Measurements from ENCODE around the gene SORCS2. TPM values are rescaled to one million over a fixed set of nuclear protein-coding genes. Genes with fewer than 3 reads are reported as not detected.

SORCS2 gene
- total and polyA plus RNA-seq, 2 of the 13 experiments (the other 11 are each of a cell fraction or from before 2014, with no cell fraction given) = 0.82 to 1.0 TPM

DNA sequence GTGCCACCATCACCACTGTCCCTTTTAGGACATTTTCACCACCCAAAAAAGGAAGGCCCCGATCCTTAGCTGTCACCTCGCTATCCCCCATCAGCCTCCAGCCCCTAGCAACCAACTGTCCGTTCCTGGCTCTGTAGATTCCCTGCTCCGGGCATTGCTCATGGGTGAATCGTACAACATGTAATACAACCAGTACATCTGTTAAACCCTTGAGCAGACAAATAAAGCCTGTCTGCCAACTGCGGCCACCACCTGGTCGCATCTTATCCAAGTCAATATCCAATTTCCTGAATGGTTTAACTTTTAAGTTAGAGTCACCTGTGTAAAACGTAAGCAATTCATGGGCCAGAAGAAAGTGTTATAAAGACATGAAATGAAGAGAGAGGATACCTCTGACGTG, 495.5 kb downstream of the SORCS2 start:
- no TSS peak for BruUV-seq (replicated peaks)

More for the DNA sequence above, 495.5 kb downstream of the SORCS2 start:
- ChIA-PET CTCF (ENCODE audit: low intra/inter-chr PET ratio, low total read pairs) (no interaction called here), POLR2A (no interaction called here)
- H4K20me1 ChIP-seq (ENCODE audit: insufficient read depth, low read length) = 0 out of 2 replicates have a peak, but pooled peaks cover 2% of the 10 kb centered on the region
- FAIRE-seq (no peak), ATAC-seq (no peak), DNase-seq (ENCODE audit: low spot score) (no peak)
- TF ChIP-seq, protein P1, sequence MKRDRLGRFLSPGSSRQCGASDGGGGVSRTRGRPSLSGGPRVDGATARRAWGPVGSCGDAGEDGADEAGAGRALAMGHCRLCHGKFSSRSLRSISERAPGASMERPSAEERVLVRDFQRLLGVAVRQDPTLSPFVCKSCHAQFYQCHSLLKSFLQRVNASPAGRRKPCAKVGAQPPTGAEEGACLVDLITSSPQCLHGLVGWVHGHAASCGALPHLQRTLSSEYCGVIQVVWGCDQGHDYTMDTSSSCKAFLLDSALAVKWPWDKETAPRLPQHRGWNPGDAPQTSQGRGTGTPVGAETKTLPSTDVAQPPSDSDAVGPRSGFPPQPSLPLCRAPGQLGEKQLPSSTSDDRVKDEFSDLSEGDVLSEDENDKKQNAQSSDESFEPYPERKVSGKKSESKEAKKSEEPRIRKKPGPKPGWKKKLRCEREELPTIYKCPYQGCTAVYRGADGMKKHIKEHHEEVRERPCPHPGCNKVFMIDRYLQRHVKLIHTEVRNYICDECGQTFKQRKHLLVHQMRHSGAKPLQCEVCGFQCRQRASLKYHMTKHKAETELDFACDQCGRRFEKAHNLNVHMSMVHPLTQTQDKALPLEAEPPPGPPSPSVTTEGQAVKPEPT (CRISPR knock-in tag; IDR thresholded peaks at IDR 0.05; ENCODE audit: low read depth) = no peak
- TF ChIP-seq GMEB2 (CRISPR knock-in tag; IDR thresholded peaks at IDR 0.05; ENCODE audit: low read depth) (no peak), SOX5 (CRISPR knock-in tag; IDR thresholded peaks at IDR 0.05; ENCODE audit: borderline replicate concordance) (no peak), POLR2AphosphoS2 (IDR thresholded peaks at IDR 0.05; ENCODE audit: low read depth, low read length) (no peak), CCDC6 (CRISPR knock-in tag; IDR thresholded peaks at IDR 0.05) (no peak), U2AF2 (IDR thresholded peaks at IDR 0.05; ENCODE audit: low read depth, low read length) (no peak), ZC3H13 (CRISPR knock-in tag; IDR thresholded peaks at IDR 0.05) (no peak), MTF2 (CRISPR knock-in tag; IDR thresholded peaks at IDR 0.05; ENCODE audit: borderline replicate concordance) (no peak), U2AF1 (optimal IDR thresholded peaks at IDR 0.05; ENCODE audit: low read depth, low read length) (no peak), ZNF264 (CRISPR knock-in tag; IDR thresholded peaks at IDR 0.05) (no peak), GPN1 (CRISPR knock-in tag; IDR thresholded peaks at IDR 0.05; ENCODE audit: borderline replicate concordance) (no peak), ZMAT5 (CRISPR knock-in tag; IDR thresholded peaks at IDR 0.05; ENCODE audit: borderline replicate concordance, low read depth) (no peak), MEIS1 (CRISPR knock-in tag; IDR thresholded peaks at IDR 0.05; ENCODE audit: borderline replicate concordance) (no peak), SALL1 (CRISPR knock-in tag; IDR thresholded peaks at IDR 0.05) (no peak), ZFP41 (CRISPR knock-in tag; IDR thresholded peaks at IDR 0.05; ENCODE audit: borderline replicate concordance) (no peak), ZNF678 (CRISPR knock-in tag; IDR thresholded peaks at IDR 0.05) (no peak), ZNF670 (CRISPR knock-in tag; IDR thresholded peaks at IDR 0.05; ENCODE audit: borderline replicate concordance) (no peak)
- TF ChIP-seq, protein P2, sequence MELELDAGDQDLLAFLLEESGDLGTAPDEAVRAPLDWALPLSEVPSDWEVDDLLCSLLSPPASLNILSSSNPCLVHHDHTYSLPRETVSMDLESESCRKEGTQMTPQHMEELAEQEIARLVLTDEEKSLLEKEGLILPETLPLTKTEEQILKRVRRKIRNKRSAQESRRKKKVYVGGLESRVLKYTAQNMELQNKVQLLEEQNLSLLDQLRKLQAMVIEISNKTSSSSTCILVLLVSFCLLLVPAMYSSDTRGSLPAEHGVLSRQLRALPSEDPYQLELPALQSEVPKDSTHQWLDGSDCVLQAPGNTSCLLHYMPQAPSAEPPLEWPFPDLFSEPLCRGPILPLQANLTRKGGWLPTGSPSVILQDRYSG (CRISPR knock-in tag; IDR thresholded peaks at IDR 0.05) = no peak
- TF ChIP-seq, protein P3, sequence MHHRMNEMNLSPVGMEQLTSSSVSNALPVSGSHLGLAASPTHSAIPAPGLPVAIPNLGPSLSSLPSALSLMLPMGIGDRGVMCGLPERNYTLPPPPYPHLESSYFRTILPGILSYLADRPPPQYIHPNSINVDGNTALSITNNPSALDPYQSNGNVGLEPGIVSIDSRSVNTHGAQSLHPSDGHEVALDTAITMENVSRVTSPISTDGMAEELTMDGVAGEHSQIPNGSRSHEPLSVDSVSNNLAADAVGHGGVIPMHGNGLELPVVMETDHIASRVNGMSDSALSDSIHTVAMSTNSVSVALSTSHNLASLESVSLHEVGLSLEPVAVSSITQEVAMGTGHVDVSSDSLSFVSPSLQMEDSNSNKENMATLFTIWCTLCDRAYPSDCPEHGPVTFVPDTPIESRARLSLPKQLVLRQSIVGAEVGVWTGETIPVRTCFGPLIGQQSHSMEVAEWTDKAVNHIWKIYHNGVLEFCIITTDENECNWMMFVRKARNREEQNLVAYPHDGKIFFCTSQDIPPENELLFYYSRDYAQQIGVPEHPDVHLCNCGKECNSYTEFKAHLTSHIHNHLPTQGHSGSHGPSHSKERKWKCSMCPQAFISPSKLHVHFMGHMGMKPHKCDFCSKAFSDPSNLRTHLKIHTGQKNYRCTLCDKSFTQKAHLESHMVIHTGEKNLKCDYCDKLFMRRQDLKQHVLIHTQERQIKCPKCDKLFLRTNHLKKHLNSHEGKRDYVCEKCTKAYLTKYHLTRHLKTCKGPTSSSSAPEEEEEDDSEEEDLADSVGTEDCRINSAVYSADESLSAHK (CRISPR knock-in tag; IDR thresholded peaks at IDR 0.05; ENCODE audit: borderline replicate concordance) = no peak
- H3K4me2 ChIP-seq (ENCODE audit: low read depth, low read length) = no peak overlapping the region
- H3K9ac ChIP-seq (ENCODE audit: insufficient read depth, low read depth, low read length) = no peak overlapping the region
- H3K9me3 ChIP-seq (ENCODE audit: low read length) = peaks cover 11% of the 10 kb centered on the region
- WGBS (ENCODE audit: low lambda C conversion rate) = 85% methylated on average over 9 of the region's 9 CpGs
- intact Hi-C loops (cut with micrococcal nuclease; ENCODE audit: unreplicated experiment) = no loop called here
- H2AFZ ChIP-seq (ENCODE audit: low read length) = no peak overlapping the region
- H3K36me3 ChIP-seq (replicated peaks in 1 of 2; ENCODE audit: control insufficient read depth in 1 of 2, insufficient read depth in 2 of 2, low read length in 2 of 2) = no peaks in the 10 kb centered on the region
- no peaks in the 10 kb centered on the region for H3K79me2 ChIP-seq (ENCODE audit: insufficient read depth, low read length)
- no peak overlapping the region for H3K27ac ChIP-seq (ENCODE audit: extremely low read length, insufficient read depth, low read length)
- H3K27me3 ChIP-seq (ENCODE audit: control insufficient read depth in 1 of 2, insufficient read depth in 2 of 2, low read length in 2 of 2) = no peaks in the 10 kb centered on the region
- in situ Hi-C loops (cut with HindIII; ENCODE audit: extremely low pct_ligation_motif_present, low pct_unique_long_range_greater_than_20kb) = no loop called here
- H3K4me1 ChIP-seq (ENCODE audit: insufficient read depth, low read length) = no peaks in the 10 kb centered on the region
- H3K4me3 ChIP-seq (replicated peaks in 1 of 3; ENCODE audit: insufficient read depth in 1 of 3, low read depth in 2 of 3, low read length in 3 of 3) = no peak overlapping the region
